GM13976 (cell line): ENCODE measurements around the gene NUP210.

Experiments used
- DNase-seq: peaks from one replicate; pipeline ENCODE4 v3.0.0; 2012; ENCODE audit warnings: low spot score
- in situ Hi-C: fragments of 300-500 bp; cut with MboI; formaldehyde crosslinking; loops from one replicate; pipeline ENCODE4 v1.12.0; 2022; ENCODE audit warnings: low sequenced_read_pairs, mixed read lengths, inconsistent platforms; ENCODE audit not compliant: unreplicated experiment
- TF ChIP-seq, protein P1 (sequence below): IDR thresholded peaks from 2 replicates; pipeline ENCODE4 v1.5.1; 2012; ENCODE audit warnings: borderline replicate concordance, mild to moderate bottlenecking; ENCODE audit not compliant: insufficient read depth; ENCODE audit errors: extremely low read depth, missing control alignments, control extremely low read depth

Gene NUP210

DNA sequence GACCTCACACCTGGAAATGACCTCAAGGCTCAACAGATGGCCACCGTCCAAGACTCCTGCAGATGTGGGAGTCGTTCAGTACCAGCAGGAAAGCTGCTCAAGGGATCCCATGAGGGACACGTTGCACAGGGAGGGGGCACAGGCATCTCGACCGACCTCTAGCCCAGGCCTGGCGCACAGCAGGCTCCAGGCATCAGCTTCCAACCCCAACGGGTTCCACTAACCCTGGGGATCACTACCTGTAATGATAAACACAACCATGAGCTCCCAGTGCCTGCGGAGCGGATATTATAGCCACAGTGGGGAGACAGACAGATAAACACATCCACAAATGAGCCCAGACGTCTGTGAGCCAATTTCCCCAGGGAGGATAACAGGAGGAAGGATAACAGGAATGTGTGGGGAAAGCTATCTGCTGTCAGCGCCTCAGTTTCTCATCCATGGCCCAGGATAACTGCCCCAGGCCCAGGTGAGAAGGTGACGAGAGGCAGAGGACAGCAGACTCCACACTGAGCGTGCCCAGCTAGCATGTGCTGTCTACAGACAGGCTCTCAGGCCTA is 19.9 kb downstream of the NUP210 start:
- in situ Hi-C loops: no loop called here
- DNase-seq: no peak
- TF ChIP-seq, protein P1, sequence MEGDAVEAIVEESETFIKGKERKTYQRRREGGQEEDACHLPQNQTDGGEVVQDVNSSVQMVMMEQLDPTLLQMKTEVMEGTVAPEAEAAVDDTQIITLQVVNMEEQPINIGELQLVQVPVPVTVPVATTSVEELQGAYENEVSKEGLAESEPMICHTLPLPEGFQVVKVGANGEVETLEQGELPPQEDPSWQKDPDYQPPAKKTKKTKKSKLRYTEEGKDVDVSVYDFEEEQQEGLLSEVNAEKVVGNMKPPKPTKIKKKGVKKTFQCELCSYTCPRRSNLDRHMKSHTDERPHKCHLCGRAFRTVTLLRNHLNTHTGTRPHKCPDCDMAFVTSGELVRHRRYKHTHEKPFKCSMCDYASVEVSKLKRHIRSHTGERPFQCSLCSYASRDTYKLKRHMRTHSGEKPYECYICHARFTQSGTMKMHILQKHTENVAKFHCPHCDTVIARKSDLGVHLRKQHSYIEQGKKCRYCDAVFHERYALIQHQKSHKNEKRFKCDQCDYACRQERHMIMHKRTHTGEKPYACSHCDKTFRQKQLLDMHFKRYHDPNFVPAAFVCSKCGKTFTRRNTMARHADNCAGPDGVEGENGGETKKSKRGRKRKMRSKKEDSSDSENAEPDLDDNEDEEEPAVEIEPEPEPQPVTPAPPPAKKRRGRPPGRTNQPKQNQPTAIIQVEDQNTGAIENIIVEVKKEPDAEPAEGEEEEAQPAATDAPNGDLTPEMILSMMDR: no peak

DNA sequence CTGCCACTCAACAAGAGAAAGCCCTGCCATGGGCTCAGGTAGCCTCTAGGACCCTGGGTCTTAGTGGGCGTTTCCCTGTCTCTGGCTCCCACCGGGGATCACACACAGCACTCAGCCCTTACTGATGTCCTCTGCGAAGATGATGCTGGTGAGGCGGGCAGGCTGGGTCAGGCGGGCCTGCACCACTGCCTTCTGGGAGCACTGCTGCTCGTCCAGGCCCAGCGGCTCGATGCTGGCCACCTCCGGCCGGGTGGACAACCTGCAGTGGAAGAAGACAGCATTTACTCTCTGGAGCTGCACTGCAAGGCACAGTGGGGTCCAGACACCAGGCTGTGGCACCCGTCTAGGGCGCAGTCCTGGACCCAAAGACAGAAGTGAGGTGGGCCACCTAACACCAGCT is 20.5 kb downstream of the NUP210 start:
- in situ Hi-C loops: no loop called here
- TF ChIP-seq, protein P1: no peak
- no peak for DNase-seq

DNA sequence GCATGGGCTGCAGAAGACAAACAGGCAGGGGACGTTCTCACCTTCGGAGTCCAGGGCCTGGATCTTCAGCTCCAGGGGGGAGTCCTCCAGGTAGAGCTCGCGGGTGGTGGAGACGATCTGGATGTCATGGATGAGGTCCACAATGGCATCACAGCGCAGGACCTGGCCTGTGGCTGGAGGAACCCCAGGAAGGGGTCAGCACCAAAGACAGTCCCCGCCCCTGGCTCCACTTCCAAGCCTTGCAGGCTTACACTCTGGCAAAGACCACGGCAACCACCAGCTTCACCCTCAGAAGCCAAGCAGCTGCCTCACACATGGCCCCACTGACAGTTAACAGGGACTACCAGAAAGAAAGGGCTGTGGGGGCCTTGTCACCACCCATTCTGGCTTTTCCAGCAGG is 22.8 kb downstream of the NUP210 start:
- DNase-seq: no peak
- TF ChIP-seq, protein P1: no peak
- in situ Hi-C loops: no loop called here

DNA sequence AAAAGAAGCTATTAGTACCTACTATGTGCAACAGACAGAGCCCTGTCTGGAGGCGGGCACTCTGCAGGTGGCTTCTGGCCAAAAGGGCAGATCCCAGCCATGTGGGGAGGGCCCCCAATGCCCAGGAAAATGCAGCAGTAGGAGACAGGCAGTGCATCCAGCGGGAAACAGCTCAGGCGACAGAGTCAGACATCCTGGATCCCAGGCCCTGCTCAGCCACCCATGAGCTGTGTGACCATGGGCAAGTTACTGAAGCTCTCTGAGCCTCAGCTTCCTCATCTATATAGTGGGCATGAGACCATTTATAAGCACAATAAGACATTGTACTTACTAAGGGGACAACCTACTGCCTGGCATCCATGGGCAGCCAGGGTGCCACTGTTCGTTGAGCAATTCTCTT is 25.8 kb downstream of the NUP210 start:
- TF ChIP-seq, protein P1: no peak
- in situ Hi-C loops: no loop called here
- DNase-seq: no peak

DNA sequence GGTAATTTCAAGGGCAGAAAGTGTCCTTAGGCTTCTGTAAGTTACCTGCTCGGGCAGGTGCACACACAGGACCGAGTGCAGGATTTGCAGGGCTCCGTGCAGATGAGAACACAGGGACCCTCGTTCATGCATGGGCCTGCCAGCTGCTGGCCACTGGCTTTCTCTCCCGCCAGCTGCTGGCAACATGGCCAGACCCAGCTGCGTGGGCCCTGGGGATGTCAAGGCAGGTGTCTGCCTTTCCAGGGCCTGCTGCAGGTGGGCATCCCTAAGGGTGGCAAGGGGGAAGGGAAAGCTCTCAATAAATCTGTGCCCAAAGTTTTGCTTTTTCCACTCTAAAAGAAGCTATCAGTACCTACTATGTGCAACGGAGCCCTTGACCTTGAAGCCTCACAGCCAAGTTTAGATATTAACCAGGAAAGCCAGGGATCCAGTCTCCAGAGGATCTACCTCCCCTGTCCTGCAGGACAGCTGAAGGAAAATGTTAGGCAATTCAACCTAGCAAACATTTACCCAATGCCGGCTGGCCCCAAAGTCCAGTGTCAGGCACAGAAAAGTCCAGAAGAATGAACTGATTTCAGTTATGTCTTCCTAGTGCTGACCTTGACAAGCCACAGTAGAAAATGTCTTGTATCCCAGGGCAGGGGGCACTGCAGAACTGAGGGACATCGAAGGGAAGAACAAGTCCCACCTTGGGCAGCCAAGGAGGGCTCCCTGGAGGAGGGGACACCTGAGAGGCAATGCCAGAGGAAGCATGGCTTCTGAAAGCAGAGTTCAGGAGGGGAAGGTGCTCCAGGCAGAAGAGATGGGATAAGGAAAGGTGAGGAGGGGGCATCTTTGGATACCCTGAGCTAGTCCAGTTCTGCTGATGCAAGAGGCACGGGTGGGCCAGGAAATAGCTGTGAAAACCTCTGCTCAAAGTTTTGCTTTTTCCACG is 26.4 kb downstream of the NUP210 start:
- TF ChIP-seq, protein P1: no peak
- DNase-seq: no peak
- in situ Hi-C loops: no loop called here

DNA sequence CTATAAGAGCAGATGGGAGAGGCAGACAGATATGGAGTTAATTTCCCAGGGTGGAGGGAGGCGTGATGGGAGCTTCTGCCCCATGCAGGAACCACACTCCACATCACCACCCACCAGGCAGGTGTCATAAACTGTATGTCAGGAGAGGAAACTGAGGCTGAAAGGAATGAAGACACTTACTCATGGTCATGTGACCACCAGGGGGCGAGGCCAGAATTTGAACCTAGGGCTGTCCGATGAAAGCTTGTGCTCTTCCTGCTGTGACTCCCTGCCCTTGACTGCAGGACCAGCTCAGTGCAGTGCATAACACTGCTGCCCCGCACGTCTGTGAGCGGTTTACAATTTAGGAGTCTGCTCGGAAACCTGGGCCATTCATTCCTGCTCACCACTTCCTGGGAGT is 28.8 kb downstream of the NUP210 start:
- no peak for DNase-seq
- in situ Hi-C loops: no loop called here
- TF ChIP-seq, protein P1: no peak

DNA sequence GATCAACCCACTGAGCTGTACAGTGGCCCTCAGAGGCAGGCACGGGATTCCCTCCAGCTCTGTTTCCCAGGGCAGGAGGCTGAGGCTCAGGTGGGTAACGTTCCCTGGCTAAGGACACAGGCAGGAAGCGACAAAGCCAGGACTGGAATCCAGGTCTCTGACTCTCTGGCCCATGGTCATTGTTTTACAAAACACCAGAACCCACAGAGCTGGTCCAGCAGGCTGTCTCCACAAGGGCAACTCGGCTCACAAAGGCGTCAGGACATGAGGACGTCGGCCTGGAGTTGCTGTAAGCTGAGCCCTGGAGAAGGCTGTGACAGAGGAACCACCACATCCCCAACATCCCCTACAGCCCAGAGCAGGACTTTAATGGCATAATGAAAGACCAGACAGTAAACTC is 30.7 kb downstream of the NUP210 start:
- TF ChIP-seq, protein P1: no peak
- in situ Hi-C loops: no loop called here

More for the DNA sequence above, 30.7 kb downstream of the NUP210 start:
- no peak for DNase-seq
